Stimulated activated naive CD4-positive, alpha-beta T cell (primary cell): ENCODE data around the gene RCCD1.

ENCODE experiments used
- DNase-seq, 6 experiments: peaks; one replicate each; lab custom pipeline; 2025; lab: John Stamatoyannopoulos, UW

The RCCD1 gene

DNA sequence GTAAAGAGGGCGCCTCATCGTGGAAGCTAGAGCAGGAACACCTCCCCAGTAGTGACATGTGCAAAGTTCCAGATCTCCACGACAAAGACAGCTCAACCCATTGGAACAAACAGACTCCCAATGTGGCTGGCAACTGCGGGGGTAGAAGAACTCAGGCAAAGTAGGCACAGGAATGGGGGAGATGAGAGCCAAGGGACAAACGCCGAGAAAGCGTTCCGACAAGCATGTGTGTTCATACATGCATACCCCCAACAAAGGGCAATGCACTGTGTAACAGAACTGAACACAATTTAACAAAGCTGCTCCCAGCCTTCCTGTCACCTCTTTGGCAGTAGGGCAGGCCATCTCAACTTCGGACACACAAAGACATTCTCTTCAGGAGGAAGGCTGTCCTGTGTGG is 11.6 kb downstream of the RCCD1 start:
- DNase-seq, result no peak

DNA sequence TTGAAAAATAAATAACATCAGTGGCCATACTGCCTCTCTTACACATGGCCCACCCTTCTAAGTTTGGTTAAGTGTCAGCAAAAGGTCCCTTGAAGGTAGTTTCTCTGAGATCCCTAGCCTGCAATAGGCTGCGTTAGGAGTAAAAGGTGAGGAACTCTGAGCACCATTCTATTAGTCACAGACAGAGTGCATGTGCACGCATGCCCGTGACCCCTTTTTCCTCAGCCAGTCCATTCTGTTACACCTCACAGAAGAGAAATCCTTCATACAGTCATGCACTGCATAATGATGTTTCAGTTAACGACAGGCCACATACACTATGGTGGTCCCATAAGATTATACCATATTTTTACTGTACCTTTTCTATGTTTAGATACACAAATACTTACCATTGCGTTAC is 12.5 kb downstream of the RCCD1 start:
- no peak for DNase-seq

DNA sequence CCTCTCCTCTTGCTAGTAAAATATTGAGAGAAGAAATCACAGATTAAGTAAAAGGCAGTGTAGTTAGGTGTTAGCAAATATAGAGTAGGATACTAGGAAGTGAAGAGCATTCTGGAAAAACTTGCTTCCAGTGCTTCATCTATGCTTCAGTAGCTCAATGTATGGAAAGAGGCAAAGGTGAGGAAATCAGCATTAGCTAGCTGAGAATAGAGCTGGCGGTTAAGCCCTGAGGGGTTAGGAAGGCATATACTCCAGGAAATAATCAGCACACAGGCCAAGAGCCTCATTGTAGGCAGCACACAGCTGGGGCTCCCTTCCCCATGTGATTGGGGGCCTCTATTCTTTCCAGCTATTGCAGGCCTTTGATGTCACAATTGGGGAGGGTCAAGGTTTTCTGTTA is 13.8 kb downstream of the RCCD1 start:
- DNase-seq, result no peak

DNA sequence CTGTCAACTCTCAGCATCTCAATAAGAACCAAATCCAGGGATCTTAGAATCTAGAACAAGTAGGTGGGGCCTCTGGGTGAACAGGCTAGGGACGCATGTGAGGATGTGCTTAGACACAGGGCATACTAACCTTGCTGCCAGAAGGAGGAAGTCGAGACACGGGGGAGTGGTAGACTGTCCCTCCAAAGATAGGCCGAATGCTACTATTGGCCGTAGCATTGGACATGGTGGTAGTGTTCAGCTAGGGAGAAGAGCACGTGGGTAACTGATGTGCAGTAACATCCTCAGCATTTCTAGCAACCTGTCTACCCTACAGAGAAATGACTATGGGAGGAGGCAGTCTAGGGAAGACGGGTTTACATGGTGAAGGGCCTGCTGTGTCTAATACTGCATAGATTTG is 15.6 kb downstream of the RCCD1 start:
- no peak for DNase-seq

DNA sequence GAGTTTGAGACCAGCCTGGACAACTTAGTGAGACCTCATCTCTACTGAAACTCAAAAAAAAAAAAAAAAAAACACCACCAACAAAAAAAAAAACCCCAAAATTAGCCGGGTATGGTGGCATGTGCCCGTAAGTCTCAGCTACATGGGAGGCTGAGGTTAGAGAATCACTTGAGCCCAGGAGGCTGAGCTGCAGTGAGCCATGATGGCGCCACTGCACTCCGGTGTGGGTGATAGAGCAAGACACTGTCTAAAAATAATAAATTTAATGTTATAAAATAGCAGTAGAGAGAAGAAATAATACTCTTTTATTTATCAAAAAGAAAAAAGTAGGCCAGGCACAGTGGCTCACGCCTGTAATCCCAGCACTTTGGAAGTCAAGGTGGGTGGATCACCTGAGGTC is 17.4 kb downstream of the RCCD1 start:
- DNase-seq, result no peak

DNA sequence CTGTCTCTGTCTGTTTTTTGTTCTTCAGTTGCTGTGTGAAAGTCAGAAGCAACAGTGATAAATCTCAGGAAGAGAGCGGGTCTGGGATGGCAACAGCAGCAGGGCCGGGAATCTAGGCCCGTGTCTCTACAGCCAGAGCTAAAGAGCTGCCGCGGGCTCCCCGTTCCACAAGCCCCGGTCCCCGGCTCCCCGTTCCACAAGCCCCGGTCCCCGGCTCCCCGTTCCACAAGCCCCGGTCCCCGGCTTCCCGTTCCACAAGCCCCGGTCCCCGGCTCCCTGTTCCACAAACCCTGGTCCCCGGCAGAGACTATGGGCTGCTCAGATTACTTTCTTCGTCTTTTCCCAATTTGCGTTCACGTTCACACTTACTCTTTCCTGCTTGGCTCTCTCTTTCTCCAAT is 19.5 kb downstream of the RCCD1 start:
- no peak for DNase-seq

DNA sequence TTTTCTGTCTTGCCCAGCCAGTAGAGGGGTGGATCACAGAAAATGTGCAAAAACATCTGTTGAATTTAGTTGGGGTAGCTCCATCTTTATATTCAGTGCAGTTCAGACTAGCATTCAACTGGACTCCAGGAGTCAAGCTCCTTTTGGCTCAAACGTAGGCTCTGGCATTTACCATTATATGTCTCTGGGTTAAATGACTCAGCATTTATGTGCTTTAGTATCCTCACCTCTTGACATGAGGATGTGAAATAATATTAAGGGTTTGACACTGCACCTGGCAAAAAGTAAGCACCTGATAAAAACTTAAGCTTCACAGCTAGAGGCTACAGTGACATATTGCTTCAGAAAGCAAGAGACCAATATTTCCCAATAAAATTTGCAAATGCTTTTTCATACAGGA is 24.9 kb downstream of the RCCD1 start:
- DNase-seq, result no peak

DNA sequence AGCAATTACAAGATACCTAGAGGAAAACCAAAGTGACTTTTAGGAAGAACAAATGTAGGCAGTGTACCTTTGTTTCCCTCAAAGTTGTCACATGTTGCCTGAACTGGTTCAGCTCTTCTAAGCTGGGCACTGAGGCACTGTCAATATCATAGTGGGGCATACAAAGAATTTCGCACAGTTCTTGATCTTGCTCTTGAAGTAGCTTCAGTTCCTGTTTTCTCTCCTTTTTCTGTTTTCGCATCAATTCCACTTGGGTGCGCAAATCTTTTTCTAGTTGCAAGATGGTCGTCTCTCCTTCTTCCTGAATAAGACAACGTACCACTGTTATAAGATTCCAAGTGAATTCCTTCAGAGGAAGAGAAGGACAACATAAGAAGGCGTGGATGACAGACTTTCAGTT is 27.0 kb downstream of the RCCD1 start:
- DNase-seq, result no peak

DNA sequence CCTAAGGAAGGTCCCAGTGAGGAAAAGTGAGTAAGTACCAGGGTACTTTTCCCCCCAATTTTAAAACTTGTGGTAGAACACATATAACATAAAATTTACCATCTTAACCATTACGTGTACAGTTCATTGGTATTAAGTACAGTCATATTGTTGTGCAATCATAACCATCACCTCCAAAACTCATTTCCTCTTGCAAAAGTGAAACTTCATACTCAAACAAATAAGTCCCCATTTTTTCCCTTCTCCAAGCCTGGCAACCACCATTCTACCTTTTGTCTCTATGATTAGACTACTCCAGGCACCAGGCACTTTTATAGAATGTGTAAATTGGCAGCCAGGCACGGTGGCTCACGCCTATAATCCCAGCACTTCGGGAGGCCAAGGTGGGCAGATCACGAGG is 27.5 kb downstream of the RCCD1 start:
- DNase-seq, result no peak

DNA sequence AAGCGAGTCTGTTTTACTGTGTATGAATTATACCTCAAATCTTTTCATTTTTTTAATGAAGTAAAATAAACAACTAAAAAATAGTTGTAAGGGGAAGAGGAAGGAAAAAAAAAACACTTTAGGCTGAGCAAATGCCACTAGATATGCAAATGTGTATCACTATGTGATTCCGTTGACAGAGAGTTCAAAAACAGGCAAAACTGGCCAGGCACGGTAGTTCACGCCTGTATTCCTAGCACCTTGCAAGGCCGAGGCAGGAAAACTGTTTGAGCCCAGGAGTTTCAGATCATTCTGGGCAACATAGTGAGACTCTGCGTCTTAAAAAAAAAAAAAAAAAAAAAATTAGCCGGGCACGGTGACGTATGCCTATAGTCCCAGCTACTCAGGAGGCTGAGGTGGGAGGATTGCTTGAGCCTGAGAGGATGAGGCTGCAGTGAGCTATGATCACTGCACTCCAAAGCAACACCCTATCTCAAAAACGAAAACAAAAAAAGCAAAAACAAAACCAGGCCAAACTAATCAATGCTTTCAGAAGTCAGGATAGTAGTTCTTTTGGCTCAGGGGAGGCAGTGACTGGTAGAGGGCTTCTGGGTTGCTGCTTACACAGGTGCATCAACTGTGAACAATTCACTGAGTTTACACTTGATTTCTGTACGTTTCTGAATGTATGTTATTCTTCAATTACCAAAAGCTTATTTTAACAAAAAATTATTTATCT is 32.3 kb downstream of the RCCD1 start:
- no peak for DNase-seq

DNA sequence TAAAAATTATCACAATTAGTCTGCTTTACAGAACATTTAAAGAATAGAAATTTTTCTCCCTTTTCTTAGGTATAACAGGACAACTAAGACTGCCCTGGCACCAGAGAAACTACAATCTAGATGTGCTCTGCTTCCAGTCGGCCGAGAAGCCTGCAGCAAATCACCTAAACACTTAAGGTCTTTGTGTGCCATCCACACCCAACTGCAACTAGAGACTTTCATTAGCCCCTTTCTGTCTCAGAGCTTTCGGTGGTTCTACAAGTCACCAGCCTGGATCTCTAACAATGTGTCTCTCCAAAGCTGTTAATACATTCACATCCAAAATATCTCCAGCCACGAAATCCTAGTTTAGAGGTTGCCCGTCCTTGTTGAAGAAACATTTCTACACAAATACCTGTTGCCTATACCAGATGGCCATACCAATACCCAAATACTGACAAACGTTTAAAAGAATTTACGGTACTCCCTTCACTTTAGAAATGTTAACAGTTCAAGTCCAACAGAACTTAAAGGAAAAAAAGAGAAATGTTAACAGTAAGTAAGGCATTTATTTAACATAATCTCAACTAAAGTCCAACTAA is 33.0 kb downstream of the RCCD1 start:
- DNase-seq, result no peak

DNA sequence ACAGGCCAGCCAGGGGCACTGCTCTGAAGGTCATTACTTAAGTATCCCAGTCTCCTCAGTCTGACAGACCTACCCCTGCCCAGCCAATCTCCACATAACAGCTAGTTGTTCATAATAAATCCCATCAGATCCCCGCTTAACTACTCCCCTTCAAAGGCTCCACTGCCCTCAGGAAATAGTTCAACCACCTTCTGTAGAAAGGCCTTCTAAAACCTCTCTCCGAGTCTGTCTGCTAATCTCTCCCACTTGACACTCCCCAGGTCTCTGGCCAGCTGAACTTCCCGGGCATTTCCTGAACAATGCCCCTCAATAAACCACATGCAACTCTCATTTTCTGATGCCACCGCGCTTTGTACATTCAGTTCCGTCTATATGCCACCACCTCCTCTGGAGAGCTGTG is 33.6 kb downstream of the RCCD1 start:
- DNase-seq, result no peak

DNA sequence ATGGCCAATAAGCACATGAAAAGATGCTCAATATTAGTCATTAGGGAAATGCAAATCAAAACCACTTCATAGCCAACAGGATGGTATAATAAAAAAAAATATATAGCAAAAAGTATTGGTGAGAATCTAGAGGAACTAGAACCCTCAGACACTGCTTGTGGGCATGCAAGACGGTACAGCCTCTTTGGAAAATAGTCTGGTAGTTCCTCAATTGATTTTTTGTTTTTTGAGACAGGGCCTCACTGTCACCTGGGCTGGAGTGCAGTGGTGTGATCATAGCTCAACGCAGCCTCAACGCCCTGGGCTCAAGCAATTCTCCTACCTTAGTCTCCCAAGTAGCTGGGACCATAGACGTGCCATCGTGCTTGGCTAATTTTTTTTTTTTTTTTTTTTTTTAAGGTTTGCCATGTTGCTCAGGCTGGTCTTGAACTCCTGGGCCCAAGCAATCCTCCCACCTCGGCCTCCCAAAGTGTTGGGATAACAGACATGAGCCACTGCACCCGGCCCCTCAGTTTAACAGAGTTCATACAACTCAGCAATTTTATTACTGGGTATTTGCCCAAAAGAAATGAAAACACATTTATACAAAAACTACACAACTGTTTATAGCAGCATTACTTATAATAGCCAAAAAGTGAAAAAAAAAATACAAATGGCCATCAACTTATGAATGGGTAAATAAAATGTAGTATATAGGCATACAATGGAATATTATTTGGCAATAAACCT is 34.5 kb downstream of the RCCD1 start:
- DNase-seq, result no peak

DNA sequence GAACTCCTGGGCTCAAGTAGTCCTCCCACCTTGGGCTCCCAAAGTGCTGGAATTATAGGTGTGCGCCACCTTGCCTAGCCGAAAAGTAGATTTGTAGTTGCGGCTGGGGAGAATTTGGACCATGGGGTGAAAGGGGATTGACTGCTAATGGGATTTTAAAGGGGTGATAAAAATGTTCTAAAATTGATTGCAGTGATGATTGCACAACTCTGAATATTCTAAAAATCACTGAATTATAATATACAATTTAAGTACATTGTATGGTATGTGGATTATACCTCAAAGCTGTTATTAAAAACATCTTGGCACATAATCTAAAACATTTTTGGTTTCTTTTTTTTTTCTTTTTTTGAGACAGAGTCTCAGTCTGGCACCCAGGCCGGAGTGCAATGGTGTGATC is 35.8 kb downstream of the RCCD1 start:
- no peak for DNase-seq

DNA sequence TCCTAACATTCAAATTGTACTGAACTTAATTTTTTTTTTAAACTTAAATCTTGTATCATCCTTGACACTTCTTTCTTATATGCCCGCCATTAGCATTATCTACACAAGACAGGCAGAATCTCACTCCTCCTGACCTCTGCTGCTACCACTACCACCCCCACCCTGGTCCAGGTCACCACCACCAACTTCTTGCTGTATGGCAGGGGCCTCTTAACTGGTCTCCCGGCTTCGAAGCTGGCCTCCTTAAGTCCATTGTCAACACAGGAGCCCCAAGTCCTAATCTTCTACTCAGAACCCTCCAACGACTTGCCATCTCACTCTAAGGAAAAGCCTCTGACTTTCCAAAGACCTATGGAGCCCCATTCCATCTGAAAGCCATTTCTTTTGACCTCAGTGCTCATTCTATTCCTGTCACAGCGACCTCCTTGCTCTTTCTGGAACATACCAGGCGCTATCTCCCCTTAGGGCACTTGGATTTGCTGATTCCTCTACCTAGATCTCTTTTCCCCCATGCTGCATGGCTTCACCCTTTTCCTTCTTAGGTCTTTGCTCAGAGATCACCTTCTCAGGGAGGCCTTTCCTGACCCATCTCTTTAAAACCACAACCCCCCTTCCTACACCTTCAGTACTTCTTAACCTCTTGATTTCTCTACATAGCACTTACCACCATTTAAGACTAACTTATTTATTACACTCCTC is 37.1 kb downstream of the RCCD1 start:
- DNase-seq, result no peak

DNA sequence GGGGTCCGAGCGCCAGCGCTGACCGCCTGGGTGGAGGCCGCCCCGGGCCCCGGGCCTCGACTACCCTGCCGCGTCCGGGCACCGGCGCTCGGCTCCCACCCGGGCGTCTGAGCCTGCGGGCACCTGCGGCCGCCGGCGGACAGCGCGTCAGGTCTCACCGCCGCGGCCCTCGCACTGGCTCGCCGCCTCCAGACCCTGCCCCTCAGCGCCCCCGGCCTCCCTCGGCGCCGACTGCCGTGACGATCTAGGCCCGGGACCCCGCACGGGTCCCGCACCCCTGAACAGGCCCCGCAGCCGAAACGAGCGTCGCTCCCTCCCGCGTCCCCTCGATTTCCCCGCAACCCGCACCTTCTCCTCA is 39.4 kb downstream of the RCCD1 start:
- peak in 1 of 6 experiments; percentile 22 for DNase-seq

DNA sequence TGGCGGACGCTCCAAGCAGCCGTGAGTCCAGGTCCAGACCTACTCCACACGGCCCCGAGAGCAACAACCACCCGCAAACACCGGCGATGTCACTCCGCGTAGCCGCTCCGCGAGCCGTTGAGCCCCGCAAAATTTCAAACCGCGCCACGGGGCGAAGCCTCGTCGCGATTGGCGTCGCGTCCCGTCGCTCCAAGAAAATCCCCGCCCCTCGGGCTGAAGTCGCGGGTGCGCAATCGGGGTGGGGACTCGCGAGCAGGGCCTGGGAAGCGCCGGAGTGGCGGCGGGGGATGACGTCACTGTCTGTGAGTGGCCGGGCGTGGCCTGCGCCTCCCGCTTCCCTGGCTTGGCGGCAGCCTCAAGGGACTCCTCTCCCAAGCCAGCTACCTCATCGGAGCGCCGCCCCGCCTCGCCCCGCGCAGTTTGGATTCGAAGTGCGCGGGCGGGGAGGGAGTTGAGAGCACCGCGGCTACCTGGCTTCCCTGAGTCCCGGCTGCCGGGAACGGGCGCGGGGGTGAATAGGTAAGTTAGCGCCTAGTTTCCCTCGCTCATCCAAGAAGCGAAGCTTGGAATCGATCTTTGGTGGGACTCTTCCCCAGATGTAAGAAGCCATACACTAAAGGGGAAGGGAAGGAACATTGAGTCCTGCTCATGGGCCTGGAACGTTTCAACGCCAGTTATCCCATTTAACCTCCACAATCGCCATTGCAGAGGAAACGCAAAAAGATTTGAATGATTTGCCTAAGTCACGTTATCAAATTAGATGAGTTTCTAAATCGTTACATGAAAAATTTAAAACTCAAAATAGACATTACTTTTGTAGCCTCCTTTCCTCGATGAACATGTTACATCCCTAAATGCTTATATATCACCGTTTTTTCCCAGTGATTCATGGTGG is 40.0 kb downstream of the RCCD1 start, which contains the start of gene PRC1:
PRC1 (minus strand) TSS at position 119 of the 895 bp plus-strand sequence; CDS start at position 1, 118 bp downstream.
- peak; percentile 92 to 96 (median 94) for DNase-seq

DNA sequence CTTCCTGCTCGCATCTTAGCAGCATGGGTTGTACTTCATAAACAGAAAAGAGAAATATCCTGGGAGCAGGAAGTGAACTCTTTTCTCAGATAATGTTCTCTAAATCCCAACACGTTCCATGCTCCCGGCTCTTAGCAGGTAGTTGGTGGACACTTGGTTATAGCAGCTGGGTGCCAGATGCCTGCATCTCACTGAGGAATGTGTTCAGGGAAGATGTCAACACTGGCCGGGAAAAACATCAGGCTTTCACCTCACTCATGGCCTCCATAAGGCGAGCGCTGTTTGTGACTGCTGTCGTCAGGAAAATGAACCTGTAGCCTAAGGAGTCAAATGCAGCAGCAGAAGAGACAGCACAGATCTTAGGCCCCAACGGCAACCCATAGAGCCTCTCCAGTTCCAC is 44.1 kb downstream of the RCCD1 start:
- no peak for DNase-seq

DNA sequence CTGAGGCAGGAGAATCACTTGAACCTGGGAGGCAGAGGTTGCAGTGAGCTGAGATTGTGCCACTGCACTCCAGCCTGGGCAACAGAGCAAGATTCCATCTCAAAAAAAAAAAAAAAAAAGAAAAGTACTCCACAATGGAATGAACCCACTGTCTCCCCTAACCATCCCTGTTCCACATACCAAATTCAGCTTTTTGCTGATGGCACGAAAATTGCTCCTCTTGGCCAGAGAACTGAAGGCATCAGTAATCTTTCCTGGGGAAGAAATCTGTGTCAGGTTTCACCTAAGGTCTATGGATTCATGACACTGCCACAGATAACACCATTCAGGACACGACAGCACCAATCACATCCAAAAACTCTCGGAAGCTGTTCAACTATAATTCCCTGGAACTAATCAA is 46.5 kb downstream of the RCCD1 start:
- no peak for DNase-seq

DNA sequence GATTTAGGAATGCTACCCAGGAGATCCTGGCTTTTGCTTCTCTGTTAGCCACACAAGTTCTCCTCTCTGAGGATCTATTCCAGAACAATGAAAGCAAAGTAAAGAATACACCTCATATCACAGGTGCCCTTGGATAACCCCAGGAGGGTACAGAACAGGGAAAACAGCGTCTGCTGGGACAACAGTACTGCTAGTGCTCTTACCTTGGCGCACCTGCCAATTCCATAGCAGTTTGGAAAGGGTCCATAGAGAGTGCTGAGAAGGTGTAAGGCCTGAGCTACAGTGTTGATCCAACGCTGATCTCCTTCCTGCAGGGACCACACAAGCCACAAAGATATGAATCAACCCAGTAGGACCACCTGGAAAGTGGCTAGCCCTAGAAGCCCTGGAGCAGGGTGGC is 52.6 kb downstream of the RCCD1 start:
- DNase-seq, result no peak
